ENCODE measurements around the gene BLCAP.
"Not testable (repeated sequence)": the region's sequence is repeated elsewhere in the genome, so short reads cannot be mapped to it uniquely, and the experiment has no call there.

The BLCAP gene

GRCh38 chr20:37547912-37548311 lies 20.2 kb upstream of the BLCAP start:
- no peaks in the 10 kb centered on the region for H3K36me3 ChIP-seq
- no peaks in the 10 kb centered on the region for H3K27me3 ChIP-seq
- H3K4me1 ChIP-seq: no peaks in the 10 kb centered on the region
- no peak for DNase-seq
- no peaks in the 10 kb centered on the region for H3K9me3 ChIP-seq
- no peak for TF ChIP-seq CTCF (IDR thresholded peaks at IDR 0.05; ENCODE audit: low read depth, low read length)
- H3K4me3 ChIP-seq (ENCODE audit: low read depth, low read length): no peak overlapping the region

GRCh38 chr20:37545516-37545915 lies 17.8 kb upstream of the BLCAP start:
- DNase-seq: no peak
- no peak for TF ChIP-seq CTCF (IDR thresholded peaks at IDR 0.05; ENCODE audit: low read depth, low read length)
- H3K4me1 ChIP-seq: no peaks in the 10 kb centered on the region
- H3K9me3 ChIP-seq: no peaks in the 10 kb centered on the region
- H3K27me3 ChIP-seq: no peaks in the 10 kb centered on the region
- H3K4me3 ChIP-seq (ENCODE audit: low read depth, low read length): no peak overlapping the region
- H3K36me3 ChIP-seq: no peaks in the 10 kb centered on the region

GRCh38 chr20:37544386-37544785 lies 16.7 kb upstream of the BLCAP start:
- Histone ChIP-seq H3K4me3 (ENCODE audit: low read depth, low read length) (no peak overlapping the region), H3K9me3 (no peaks in the 10 kb centered on the region), H3K27me3 (no peaks in the 10 kb centered on the region), H3K4me1 (no peaks in the 10 kb centered on the region), H3K36me3 (no peaks in the 10 kb centered on the region)
- TF ChIP-seq CTCF (IDR thresholded peaks at IDR 0.05; ENCODE audit: low read depth, low read length): no peak
- no peak for DNase-seq

- peak; percentile 49 for TF ChIP-seq CTCF (IDR thresholded peaks at IDR 0.05; ENCODE audit: low read depth, low read length)
- no peak overlapping the region for H3K4me3 ChIP-seq (ENCODE audit: low read depth, low read length)
- no peaks in the 10 kb centered on the region for H3K27me3 ChIP-seq
- H3K9me3 ChIP-seq: no peaks in the 10 kb centered on the region
- H3K36me3 ChIP-seq: no peaks in the 10 kb centered on the region
- H3K4me1 ChIP-seq: no peaks in the 10 kb centered on the region
- DNase-seq: no peak
Measured at GRCh38 chr20:37543828-37544227, 16.2 kb upstream of the BLCAP start.

GRCh38 chr20:37542281-37542680 lies 14.6 kb upstream of the BLCAP start:
- Histone ChIP-seq H3K36me3 (no peaks in the 10 kb centered on the region), H3K27me3 (no peaks in the 10 kb centered on the region), H3K4me1 (no peaks in the 10 kb centered on the region), H3K9me3 (no peaks in the 10 kb centered on the region), H3K4me3 (ENCODE audit: low read depth, low read length) (no peak overlapping the region)
- TF ChIP-seq CTCF (IDR thresholded peaks at IDR 0.05; ENCODE audit: low read depth, low read length): no peak
- no peak for DNase-seq

- Histone ChIP-seq H3K4me3 (ENCODE audit: low read depth, low read length) (no peak overlapping the region), H3K36me3 (no peaks in the 10 kb centered on the region), H3K27me3 (no peaks in the 10 kb centered on the region), H3K4me1 (no peaks in the 10 kb centered on the region), H3K9me3 (no peaks in the 10 kb centered on the region)
- TF ChIP-seq CTCF (IDR thresholded peaks at IDR 0.05; ENCODE audit: low read depth, low read length): no peak
- no peak for DNase-seq
Measured at GRCh38 chr20:37541326-37541725, 13.7 kb upstream of the BLCAP start.

- DNase-seq; H3K36me3 ChIP-seq; H3K4me1 ChIP-seq; H3K4me3 ChIP-seq (ENCODE audit: low read depth, low read length); H3K9me3 ChIP-seq; H3K27me3 ChIP-seq: not testable (repeated sequence)
Measured at GRCh38 chr20:37540838-37541237, 13.2 kb upstream of the BLCAP start.

Measured in BE2C (cell line).